H54 (cell line): ENCODE data around the gene FAM89B.
"Not testable (repeated sequence)": the region's sequence is repeated elsewhere in the genome, so short reads cannot be mapped to it uniquely, and the experiment has no call there.

Experiments
- DNase-seq: peaks from one replicate; pipeline ENCODE4 v3.0.0; 2011; ENCODE audit warnings: low spot score, mixed read lengths; ENCODE audit not compliant: insufficient read length
- FAIRE-seq: peaks from 3 replicates; lab custom pipeline; 2011; peaks lifted over from hg19 to GRCh38; lab: Jason Lieb, UNC
- POLR2A ChIP-seq: IDR thresholded peaks from 2 replicates; pipeline ENCODE4 v1.6.1; 2011; ENCODE audit warnings: low read depth, mild to moderate bottlenecking, low read length

The FAM89B gene

DNA sequence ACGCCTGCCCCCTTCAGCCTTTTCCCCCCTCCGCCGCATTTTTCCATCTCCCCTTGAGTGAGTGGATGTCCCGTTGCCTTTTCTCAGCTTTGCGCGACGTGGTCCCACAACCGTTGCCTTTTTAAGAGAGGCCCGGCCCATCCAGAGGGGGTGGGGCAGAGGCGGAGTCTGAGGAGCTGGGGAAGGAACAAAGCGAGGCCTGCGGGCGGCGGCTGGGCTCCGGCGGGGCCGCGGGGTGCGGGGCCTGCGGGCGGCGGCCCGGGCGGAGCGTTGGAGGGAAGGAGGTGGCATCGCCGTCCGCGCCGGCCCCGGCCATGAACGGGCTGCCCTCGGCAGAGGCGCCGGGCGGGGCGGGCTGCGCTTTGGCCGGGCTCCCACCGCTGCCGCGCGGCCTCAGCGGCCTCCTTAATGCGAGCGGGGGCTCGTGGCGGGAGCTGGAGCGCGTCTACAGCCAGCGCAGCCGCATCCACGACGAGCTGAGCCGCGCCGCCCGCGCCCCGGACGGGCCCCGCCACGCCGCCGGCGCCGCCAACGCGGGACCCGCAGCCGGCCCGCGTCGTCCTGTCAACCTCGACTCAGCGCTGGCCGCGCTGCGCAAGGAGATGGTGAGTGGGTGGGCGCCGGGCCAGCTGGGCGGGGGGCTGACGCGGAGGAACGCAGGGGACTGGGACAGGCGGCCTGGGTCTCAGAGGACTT, at the start of gene FAM89B:
Gene FAM89B (plus strand): TSS at position 183 of the 696 bp plus-strand sequence. CDS start 132 bp downstream, at position 315.
- DNase-seq (no peak), FAIRE-seq (no peak)
- TF ChIP-seq POLR2A = peak; percentile 70; the same call in 1 of the 2 replicates

DNA sequence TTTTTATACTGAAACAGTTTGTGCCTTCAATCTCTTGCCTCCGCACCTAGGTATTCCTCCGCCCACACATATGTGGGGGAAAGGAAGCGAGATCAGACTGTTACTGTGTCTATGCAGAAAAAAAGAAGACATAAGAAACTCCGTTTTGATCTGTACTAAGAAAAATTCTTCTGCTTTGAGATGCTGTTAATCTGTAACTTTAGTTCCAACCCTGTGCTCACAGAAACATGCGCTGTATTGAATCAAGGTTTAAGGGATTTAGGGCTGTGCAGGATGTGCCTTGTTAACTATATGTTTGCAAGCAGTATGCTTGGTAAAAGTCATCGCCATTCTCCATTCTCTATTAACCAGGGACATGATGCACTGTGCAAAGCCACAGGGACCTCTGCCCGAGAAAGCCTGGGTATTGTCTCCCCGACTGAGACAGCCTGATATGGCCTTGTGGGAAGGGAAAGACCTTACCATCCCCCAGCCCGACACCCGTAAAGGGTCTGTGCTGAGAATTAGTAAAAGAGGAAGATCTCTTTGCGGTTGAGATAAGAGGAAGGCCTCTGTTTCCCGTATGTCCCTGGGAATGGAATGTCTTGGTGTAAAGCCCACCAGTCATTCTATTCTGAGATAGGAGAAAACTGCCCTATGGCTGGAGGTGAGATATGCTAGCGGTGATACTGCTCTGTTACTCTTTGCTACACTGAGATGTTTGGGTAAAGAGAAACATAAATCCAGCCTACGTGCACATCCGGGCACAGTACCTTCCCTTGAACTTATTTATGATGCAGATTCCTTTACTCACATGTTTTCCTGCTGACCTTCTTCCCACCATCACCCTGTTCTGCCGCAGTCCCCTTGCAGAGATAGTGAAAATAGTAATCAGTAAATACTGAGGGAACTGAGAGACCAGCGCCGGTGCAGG, 49.4 kb upstream of the FAM89B start:
- DNase-seq, FAIRE-seq: not testable (repeated sequence)

GRCh38 chr11:65523631-65523968, 48.7 kb upstream of the FAM89B start:
- FAIRE-seq, DNase-seq: not testable (repeated sequence)

DNA sequence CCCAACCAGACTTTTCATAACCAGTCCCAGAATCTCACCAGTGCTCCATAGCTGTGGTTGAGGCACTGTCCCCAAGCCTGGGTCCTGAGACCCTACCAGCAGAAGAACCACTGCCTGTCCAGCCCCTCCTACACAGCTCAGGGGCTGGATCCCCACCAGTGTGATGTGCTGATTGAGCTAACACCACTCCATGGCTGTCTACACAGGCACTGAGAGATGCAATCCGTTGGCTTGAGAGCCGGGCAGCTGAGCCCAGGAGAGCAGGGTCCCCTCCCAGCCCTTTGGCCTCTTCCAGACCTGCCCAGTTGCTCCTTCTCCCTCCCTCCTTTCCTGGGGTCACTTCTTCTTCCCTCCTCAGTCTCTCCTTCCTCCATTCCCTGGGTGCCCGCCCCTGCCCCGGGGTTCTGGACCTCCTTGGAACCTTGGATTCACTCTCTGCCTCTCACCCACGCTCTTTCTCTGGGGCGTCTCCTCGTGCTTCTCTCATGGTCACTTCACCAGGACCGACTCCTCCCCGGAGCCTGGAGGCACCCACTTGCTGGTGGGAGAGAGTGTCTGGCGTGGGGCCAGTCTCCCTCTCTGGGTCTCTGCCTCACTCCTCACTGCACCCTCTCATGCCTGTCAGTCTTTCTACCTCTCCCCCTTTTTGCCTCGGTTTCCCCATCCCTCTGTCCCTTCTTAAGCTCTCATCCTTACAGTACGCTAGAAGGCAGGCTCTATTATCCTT, 48.2 kb upstream of the FAM89B start:
- no peak for TF ChIP-seq POLR2A
- DNase-seq (no peak), FAIRE-seq (no peak)

- no peak for DNase-seq
- no peak for FAIRE-seq
- peak; percentile 56; the same call in 1 of the 2 replicates for TF ChIP-seq POLR2A
Observed at GRCh38 chr11:65524741-65525545, 47.4 kb upstream of the FAM89B start, which contains the start of gene SCYL1. SCYL1 (plus strand) TSS chr11:65525083; CDS start chr11:65525154, 71 bp downstream.

GRCh38 chr11:65525546-65526480, 46.5 kb upstream of the FAM89B start:
- TF ChIP-seq POLR2A = no peak
- DNase-seq = no peak

DNA sequence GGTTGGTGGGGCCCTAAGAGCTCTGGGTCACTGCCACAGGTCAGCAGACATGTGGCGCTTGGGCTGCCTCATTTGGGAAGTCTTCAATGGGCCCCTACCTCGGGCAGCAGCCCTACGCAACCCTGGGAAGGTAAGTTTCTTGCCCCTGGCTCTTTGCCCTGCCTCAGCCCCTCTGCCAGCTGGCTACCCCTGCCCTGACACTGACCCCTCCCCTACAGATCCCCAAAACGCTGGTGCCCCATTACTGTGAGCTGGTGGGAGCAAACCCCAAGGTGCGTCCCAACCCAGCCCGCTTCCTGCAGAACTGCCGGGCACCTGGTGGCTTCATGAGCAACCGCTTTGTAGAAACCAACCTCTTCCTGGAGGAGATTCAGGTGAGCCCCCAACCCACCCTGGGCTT, 45.6 kb upstream of the FAM89B start:
- no peak for FAIRE-seq
- no peak for TF ChIP-seq POLR2A
- no peak for DNase-seq

More at GRCh38 chr11:65525546-65526480, 46.5 kb upstream of the FAM89B start:
- FAIRE-seq = no peak

- TF ChIP-seq POLR2A = no peak
- DNase-seq (no peak), FAIRE-seq (no peak)
Observed at GRCh38 chr11:65528819-65529350, 43.5 kb upstream of the FAM89B start.

DNA sequence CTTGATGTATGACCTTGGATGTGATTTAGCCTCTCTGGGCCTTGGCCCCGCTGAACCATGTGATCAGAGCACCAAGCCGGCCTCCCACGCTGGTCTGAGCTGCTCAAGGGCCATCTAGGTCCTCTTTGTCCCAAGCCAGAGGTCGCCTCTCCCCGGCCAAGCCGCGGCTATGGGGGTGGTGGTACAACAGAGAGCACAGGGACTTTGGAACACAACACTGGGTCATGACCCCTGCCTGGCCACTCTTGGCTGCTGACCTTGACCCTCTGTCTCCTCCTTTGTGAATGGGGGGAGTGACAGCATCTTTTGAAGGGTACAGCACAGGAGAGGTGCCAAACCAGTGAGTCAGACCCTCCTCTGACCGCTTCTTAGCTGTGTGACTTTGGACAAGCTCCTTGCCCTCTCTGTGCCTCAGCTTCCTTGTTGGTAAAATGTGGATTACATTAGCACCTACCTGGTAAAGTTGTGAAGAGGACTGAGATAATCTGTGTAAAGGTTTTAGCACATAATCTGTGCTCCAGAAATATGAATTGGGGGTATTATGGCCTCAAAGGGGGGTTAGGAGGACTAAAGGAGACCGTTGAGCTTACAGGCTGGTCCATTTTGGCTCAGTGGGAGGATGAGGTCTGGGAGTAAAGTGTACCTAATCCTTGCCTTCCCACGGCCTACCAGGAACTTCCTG, 42.7 kb upstream of the FAM89B start:
- TF ChIP-seq POLR2A = no peak
- FAIRE-seq (no peak), DNase-seq (no peak)

GRCh38 chr11:65530157-65530496, 42.2 kb upstream of the FAM89B start:
- no peak for DNase-seq
- FAIRE-seq = no peak
- TF ChIP-seq POLR2A = no peak

DNA sequence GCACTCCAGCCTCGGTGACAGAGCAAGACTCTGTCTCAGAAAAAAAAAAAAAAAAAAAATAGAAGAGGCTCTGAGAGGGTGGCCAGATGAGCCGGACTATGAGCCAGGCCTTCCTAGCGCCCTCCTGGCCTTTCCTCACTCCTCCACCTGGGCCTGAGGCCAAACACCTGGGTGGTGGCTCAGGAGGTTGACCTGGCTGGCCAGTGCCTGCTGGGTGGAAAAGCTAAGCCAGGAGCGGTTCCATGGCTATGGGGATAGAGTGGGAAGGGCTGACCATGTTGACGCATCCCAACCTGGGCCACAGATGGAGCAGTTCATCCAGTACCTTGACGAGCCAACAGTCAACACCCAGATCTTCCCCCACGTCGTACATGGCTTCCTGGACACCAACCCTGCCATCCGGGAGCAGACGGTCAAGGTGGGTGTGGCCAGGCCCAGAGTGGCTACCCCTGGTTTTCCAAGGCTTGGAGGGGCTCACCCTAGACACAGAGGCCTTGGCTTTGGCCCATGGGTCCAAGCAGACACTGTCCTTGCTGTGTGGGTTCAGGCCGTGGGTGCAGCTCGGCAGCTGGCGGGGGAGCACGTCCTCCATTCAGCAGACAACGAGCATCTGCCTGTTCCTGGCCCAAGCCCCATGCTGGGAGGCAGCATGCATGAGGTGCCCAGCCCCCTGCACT, 39.8 kb upstream of the FAM89B start:
- DNase-seq = no peak
- no peak for FAIRE-seq
- TF ChIP-seq POLR2A = no peak
